K562 (cell line): ENCODE measurements around the gene AHCYL1. TPM values are rescaled to one million over a fixed set of nuclear protein-coding genes. Genes with fewer than 3 reads are reported as not detected.

Experiments
- ATF4 ChIP-seq: fragments of 450-650 bp; formaldehyde crosslinking; IDR thresholded peaks from 2 replicates; pipeline ENCODE4 v1.4.0; 2022; ENCODE audit warnings: mild to moderate bottlenecking, moderate library complexity
- CEBPB ChIP-seq: fragments of 450-650 bp; IDR thresholded peaks from 2 replicates; pipeline ENCODE4 v1.6.1; 2016; ENCODE audit warnings: missing genetic modification characterization, missing compliant biosample characterization
- CEBPZ ChIP-seq: fragments of 150-350 bp; IDR thresholded peaks from 2 replicates; pipeline ENCODE4 v1.6.1; 2014; ENCODE audit warnings: low read depth, mild to moderate bottlenecking, low read length, borderline replicate concordance
- DACH1 ChIP-seq: fragments of 450-650 bp; IDR thresholded peaks from 2 replicates; pipeline ENCODE4 v1.6.1; 2018; ENCODE audit not compliant: partially characterized antibody
- ELF4 ChIP-seq: fragments of 450-650 bp; formaldehyde crosslinking; IDR thresholded peaks from 2 replicates; pipeline ENCODE4 v1.4.0; 2022; ENCODE audit warnings: missing genetic modification characterization
- GTF2B ChIP-seq: IDR thresholded peaks from 2 replicates; pipeline ENCODE4 v1.6.1; 2011; ENCODE audit not compliant: insufficient read length; ENCODE audit errors: extremely low read depth
- KLF16 ChIP-seq: IDR thresholded peaks from 2 replicates; pipeline ENCODE4 v1.6.1; 2016; ENCODE audit warnings: antibody characterized with exemption
- LCOR ChIP-seq: sonication (generic); formaldehyde crosslinking; IDR thresholded peaks from 2 replicates; pipeline ENCODE4 v1.8.0; 2022; ENCODE audit warnings: mild to moderate bottlenecking, missing genetic modification reagents
- MCM2 ChIP-seq: fragments of 450-650 bp; IDR thresholded peaks from 2 replicates; pipeline ENCODE4 v1.6.1; 2017; ENCODE audit warnings: low read depth, mild to moderate bottlenecking
- NR2C1 ChIP-seq, 2 experiments: fragments of 450-650 bp; IDR thresholded peaks; 2 replicates each; pipeline ENCODE4 v1.6.1; 2017; ENCODE audit warnings: mild to moderate bottlenecking in 2 of 2, antibody characterized with exemption in 1 of 2, inconsistent platforms in 1 of 2, missing compliant biosample characterization in 1 of 2, missing genetic modification characterization in 1 of 2
- THRA ChIP-seq: fragments of 450-650 bp; IDR thresholded peaks from 2 replicates; pipeline ENCODE4 v1.6.1; 2017; ENCODE audit warnings: mild to moderate bottlenecking, moderate library complexity
- ZBTB49 ChIP-seq: sonication (generic); formaldehyde crosslinking; IDR thresholded peaks from 2 replicates; pipeline ENCODE4 v1.8.0; 2022; ENCODE audit warnings: missing genetic modification reagents, mild to moderate bottlenecking, borderline replicate concordance
- ZHX1 ChIP-seq: fragments of 150-350 bp; conservative IDR thresholded peaks from 2 replicates; pipeline ENCODE4 v1.6.1; 2014; ENCODE audit warnings: low read length
- ZNF263 ChIP-seq: sonication (generic); formaldehyde crosslinking; IDR thresholded peaks from 2 replicates; pipeline ENCODE4 v1.8.0; 2022; ENCODE audit warnings: mild to moderate bottlenecking, missing genetic modification reagents, borderline replicate concordance
- polyA plus RNA-seq, 8 experiments: library from polyadenylated mRNA; depleted of rRNA in 4 of 8; stranded (reverse) in 5 of 8; unstranded in 3 of 8; fragments of >200 nt; fragmentation: Nextera tagmentation in 2 of 8; fragmentation: Illumina TruSeq in 1 of 8; extraction: Ambion mirVana in 2 of 8; extraction: Trizol in 1 of 8; gene quantifications; 2 replicates each; pipeline versions ENCODE4 v1.2.1 to v1.2.3, GENCODE V29; 2011 to 2014; ENCODE audit warnings: inconsistent platforms in 1 of 8, missing spikeins in 1 of 8
- total RNA-seq, 7 experiments: library from RNA; depleted of rRNA in 6 of 7; stranded (reverse); fragments of >200 nt in 6 of 7; fragmentation: Illumina TruSeq in 2 of 7; extraction: Trizol in 2 of 7; gene quantifications; 2 replicates each; pipeline versions ENCODE4 v1.2.1 to v1.2.3, GENCODE V29; 2011 to 2021; ENCODE audit warnings: low replicate concordance in 1 of 7

AHCYL1 gene
- total and polyA plus RNA-seq, 9 of the 15 experiments (the other 6 are each of a cell fraction or from before 2014, with no cell fraction given): 27.3 to 118 (median 44.5) TPM

- TF ChIP-seq ZHX1: no peak
- TF ChIP-seq CEBPB (tag): peak; percentile 35; the same call in 1 of the 2 replicates
- TF ChIP-seq DACH1: no peak
- TF ChIP-seq GTF2B: no peak
- TF ChIP-seq ATF4 (CRISPR knock-in tag): peak; percentile 83
- no peak for TF ChIP-seq NR2C1 (IDR thresholded peaks at IDR 0.05)
- no peak for TF ChIP-seq NR2C1 (tag; IDR thresholded peaks at IDR 0.05)
- TF ChIP-seq KLF16: no peak
- no peak for TF ChIP-seq ELF4 (CRISPR knock-in tag)
- no peak for TF ChIP-seq ZBTB49 (CRISPR knock-in tag)
- no peak for TF ChIP-seq MCM2
- no peak for TF ChIP-seq CEBPZ
- no peak for TF ChIP-seq LCOR
- no peak for TF ChIP-seq ZNF263 (CRISPR knock-in tag)
- no peak for TF ChIP-seq THRA
Observed at GRCh38 chr1:109990302-109990653, 5.7 kb downstream of the AHCYL1 start (continued).
